Right atrium auricular region (tissue), 2 donors: ENCODE data around the gene CSAD. TPM values are rescaled to one million over a fixed set of nuclear protein-coding genes. Genes with fewer than 3 reads are reported as not detected.
"Not testable (repeated sequence)": the region's sequence is repeated elsewhere in the genome, so short reads cannot be mapped to it uniquely, and the experiment has no call there.

ENCODE experiments used
- DNase-seq: peaks from one replicate; pipeline ENCODE4 v3.0.0-alpha.2; 2019; ENCODE audit warnings: low spot score
- H3K27ac ChIP-seq, 2 donors: fragments of 200-600 bp; sonication (generic); 1 replicate in 1 of 2; 2 replicates in 1 of 2; pipeline ENCODE4 v1.5.1; 2016 to 2019
- H3K27me3 ChIP-seq, 2 donors: fragments of 200-600 bp; sonication (generic); one replicate each; pipeline versions ENCODE4 v1.5.1 to v1.6.0; 2017 to 2019
- H3K36me3 ChIP-seq: fragments of 200-600 bp; sonication (generic); one replicate; pipeline ENCODE4 v1.5.1; 2016
- H3K4me1 ChIP-seq, 2 donors: fragments of 200-600 bp; sonication (generic); one replicate each; pipeline versions ENCODE4 v1.5.1 to v1.6.0; 2017 to 2019
- H3K4me3 ChIP-seq, 2 donors: fragments of 200-600 bp; sonication (generic); 1 replicate in 1 of 2; 2 replicates in 1 of 2; pipeline ENCODE4 v1.5.1; 2017 to 2019; ENCODE audit warnings: mild to moderate bottlenecking in 1 of 2, moderate library complexity in 1 of 2
- H3K9me3 ChIP-seq, 2 donors: fragments of 200-600 bp; sonication (generic); one replicate each; pipeline ENCODE4 v1.5.1; 2019
- total RNA-seq, 2 donors: library from RNA; depleted of rRNA; stranded (reverse); fragments of >200 nt; gene quantifications; one replicate each; pipeline ENCODE4 v1.1.0, GENCODE V29; 2016
- TF ChIP-seq, protein P1 (sequence below), 2 donors: fragments of 200-600 bp; sonication (generic); IDR thresholded peaks; one replicate each; pipeline ENCODE4 v1.5.1; 2019; ENCODE audit warnings: antibody characterized with exemption in 2 of 2

Gene CSAD
- total RNA-seq, 2 donors from 2014 or later = 3.4 to 4.9 TPM

DNA sequence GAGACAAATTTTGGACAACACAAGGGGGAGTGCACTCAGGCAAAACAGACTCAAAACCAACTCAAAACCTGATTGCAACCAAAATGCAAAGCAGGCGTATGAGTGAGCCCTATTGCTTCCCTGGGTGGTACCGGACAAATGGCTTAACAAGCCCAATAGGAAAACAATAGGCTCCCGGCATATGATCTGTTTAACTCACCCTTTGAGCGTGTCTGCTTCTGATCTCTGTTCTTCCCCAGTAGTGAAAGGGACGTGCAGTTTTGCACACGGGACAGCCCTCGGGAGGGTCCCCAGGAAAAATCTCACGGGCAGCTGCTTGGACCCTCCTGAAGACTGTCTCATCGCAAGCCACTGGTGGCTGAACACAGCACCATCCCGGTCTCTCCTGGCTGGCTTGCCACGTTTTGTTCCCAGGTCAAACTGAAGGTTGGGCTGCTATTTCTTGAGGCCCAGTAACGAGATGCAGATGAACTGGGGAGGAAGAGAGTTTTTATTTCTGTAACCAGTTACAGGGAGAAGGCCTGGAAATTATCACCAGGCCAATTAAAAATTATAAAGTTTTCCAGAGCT is 67.5 kb downstream of the CSAD start:
- TF ChIP-seq, protein P1, sequence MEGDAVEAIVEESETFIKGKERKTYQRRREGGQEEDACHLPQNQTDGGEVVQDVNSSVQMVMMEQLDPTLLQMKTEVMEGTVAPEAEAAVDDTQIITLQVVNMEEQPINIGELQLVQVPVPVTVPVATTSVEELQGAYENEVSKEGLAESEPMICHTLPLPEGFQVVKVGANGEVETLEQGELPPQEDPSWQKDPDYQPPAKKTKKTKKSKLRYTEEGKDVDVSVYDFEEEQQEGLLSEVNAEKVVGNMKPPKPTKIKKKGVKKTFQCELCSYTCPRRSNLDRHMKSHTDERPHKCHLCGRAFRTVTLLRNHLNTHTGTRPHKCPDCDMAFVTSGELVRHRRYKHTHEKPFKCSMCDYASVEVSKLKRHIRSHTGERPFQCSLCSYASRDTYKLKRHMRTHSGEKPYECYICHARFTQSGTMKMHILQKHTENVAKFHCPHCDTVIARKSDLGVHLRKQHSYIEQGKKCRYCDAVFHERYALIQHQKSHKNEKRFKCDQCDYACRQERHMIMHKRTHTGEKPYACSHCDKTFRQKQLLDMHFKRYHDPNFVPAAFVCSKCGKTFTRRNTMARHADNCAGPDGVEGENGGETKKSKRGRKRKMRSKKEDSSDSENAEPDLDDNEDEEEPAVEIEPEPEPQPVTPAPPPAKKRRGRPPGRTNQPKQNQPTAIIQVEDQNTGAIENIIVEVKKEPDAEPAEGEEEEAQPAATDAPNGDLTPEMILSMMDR (IDR thresholded peaks at IDR 0.05) = no peak
- no peaks in the 10 kb centered on the region for H3K9me3 ChIP-seq
- DNase-seq = no peak
- H3K36me3 ChIP-seq = no peaks in the 10 kb centered on the region
- peaks cover 0 to 14% of the 10 kb centered on the region in 2 donors for H3K4me1 ChIP-seq
- H3K27ac ChIP-seq = no peak overlapping the region
- H3K27me3 ChIP-seq = no peaks in the 10 kb centered on the region
- no peak overlapping the region for H3K4me3 ChIP-seq

GRCh38 chr12:53112431-53112830 is 68.3 kb downstream of the CSAD start:
- H3K4me3 ChIP-seq, H3K27me3 ChIP-seq, H3K27ac ChIP-seq, DNase-seq, H3K9me3 ChIP-seq, H3K36me3 ChIP-seq: not testable (repeated sequence)
- H3K4me1 ChIP-seq = peaks cover 0 to 14% of the 10 kb centered on the region in 2 donors

Other genes starting within 250 kb of the CSAD start
- gene KRT18, start 231.8 kb downstream of the CSAD start, total RNA-seq = 100 to 1,000 TPM in 1 of 2 donors, 10 to 100 TPM in 1; 85.1 to 150 TPM
- gene EIF4B, start 174.5 kb downstream of the CSAD start, total RNA-seq = 100 to 1,000 TPM; 272 to 383 TPM
- 100 to 1,000 TPM in 1 of 2 donors, 10 to 100 TPM in 1; 76.2 to 153 TPM for gene TNS2, start 130.9 kb downstream of the CSAD start, total RNA-seq
- gene SPRYD3, start 101.5 kb downstream of the CSAD start, total RNA-seq = 10 to 100 TPM; 33.5 to 64.5 TPM
- gene IGFBP6, start 83.3 kb downstream of the CSAD start, total RNA-seq = 100 to 1,000 TPM in 1 of 2 donors, 10 to 100 TPM in 1; 99.0 to 358 TPM
- gene SOAT2, start 77.4 kb downstream of the CSAD start, total RNA-seq = not detected
- gene ZNF740, start 203 bp downstream of the CSAD start, total RNA-seq = 1 to 10 TPM; 5.9 to 7.4 TPM
- gene ITGB7, start 26.3 kb upstream of the CSAD start, total RNA-seq = under 1 TPM in 1 of 2 donors, not detected in 1; 0.47 TPM
- 10 to 100 TPM; 14.8 to 15.0 TPM for gene RARG, start 51.3 kb upstream of the CSAD start, total RNA-seq
- gene ESPL1, start 87.4 kb upstream of the CSAD start, total RNA-seq = under 1 TPM; 0.12 to 0.59 TPM
- 100 to 1,000 TPM; 416 to 549 TPM for gene PFDN5, start 114.6 kb upstream of the CSAD start, total RNA-seq
- 10 to 100 TPM; 26.9 to 28.3 TPM for gene MYG1, start 118.8 kb upstream of the CSAD start, total RNA-seq
- gene AAAS, start 140.7 kb upstream of the CSAD start, total RNA-seq = 10 to 100 TPM; 30.4 to 30.8 TPM
- not detected for gene SP7, start 155.4 kb upstream of the CSAD start, total RNA-seq
- 10 to 100 TPM; 21.2 to 36.6 TPM for gene SP1, start 199.3 kb upstream of the CSAD start, total RNA-seq
- under 1 TPM; 0.37 to 0.47 TPM for gene AMHR2, start 242.9 kb upstream of the CSAD start, total RNA-seq